ENCODE data around the gene CTSW.

The CTSW gene

DNA sequence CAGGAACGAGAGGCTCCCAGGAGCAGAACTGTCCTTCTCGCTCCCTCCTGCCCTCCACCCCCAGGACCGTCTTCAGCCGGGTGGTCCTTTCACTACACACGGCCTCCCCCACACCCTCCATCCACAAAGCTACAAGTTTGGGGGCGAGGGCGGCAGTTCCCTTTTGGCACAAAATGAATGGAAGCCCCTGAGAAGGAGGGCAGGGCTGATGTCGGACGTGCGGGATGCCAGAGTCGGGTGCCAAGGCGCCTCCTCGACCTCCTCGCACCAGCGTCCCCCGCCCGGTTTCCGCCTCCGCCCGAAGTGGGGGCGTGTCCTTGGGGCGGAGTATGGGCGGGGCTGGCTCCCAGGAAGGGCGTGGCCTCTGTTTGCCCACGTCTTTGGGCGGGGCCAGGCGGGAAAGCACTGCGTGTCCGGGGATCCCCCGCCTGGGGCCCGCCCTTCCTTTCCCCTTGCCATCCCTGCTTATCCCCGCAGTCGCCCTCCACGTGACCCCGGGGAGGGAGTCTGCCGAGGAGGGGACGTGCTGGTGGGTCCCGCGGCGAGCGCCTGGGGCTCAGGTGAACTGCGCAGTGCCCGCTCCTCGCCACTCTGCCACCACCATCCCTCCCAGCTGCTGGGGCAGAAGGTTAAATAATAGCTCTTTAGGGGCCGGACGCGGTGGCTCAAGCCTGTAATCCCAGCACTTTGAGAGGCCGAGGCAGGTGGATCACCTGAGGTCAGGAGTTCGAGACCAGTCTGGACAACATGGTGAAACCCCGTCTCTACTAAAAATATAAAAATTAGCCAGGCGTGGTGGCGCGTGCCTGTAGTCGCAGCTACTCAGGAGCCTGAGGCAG is 6.1 kb upstream of the CTSW start:
- CTCF ChIA-PET: interaction anchor here (0.7 to 1.6 kb wide), 3 partner anchors 11 to 15 kb away, joined by 5 to 6 read pairs (median 6); partner anchors contain the start of gene FIBP
- peak; percentile 87 for DNase-seq (ENCODE audit: low spot score)
- TF ChIP-seq, protein P1, sequence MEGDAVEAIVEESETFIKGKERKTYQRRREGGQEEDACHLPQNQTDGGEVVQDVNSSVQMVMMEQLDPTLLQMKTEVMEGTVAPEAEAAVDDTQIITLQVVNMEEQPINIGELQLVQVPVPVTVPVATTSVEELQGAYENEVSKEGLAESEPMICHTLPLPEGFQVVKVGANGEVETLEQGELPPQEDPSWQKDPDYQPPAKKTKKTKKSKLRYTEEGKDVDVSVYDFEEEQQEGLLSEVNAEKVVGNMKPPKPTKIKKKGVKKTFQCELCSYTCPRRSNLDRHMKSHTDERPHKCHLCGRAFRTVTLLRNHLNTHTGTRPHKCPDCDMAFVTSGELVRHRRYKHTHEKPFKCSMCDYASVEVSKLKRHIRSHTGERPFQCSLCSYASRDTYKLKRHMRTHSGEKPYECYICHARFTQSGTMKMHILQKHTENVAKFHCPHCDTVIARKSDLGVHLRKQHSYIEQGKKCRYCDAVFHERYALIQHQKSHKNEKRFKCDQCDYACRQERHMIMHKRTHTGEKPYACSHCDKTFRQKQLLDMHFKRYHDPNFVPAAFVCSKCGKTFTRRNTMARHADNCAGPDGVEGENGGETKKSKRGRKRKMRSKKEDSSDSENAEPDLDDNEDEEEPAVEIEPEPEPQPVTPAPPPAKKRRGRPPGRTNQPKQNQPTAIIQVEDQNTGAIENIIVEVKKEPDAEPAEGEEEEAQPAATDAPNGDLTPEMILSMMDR (conservative IDR thresholded peaks at IDR 0.05; ENCODE audit: low read depth): no peak
- peak overlapping the region; percentile 82 for H3K27ac ChIP-seq
- POLR2A ChIA-PET (ENCODE audit: low non-redundant PET): interaction anchor here (0.6 kb wide), 1 partner anchor 1565 kb away, joined by 3 read pairs; no protein-coding TSS in a partner anchor

DNA sequence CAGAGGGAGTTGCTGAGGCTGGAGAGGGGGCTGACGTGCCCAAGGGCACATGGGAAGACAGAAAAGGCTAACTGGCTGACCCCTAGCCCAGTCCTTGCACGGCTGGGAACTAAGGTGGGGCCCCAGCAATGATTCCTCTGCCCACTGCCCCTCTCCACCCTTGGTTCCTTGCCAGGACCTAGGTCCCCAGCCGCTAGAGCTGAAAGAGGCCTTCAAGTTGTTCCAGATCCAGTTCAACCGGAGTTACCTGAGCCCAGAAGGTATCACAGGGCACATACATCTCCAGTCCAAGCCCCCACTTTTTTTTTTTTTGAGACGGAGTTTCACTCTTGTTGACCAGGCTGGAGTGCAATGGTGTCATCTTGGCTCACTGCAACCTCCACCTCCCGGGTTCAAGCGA is 390 bp downstream of the CTSW start:
- ChIA-PET POLR2A (ENCODE audit: low non-redundant PET) (no interaction called here), CTCF (interaction anchor here (0.6 kb wide), 1 partner anchor 155 kb away, joined by 3 read pairs; no protein-coding TSS in a partner anchor)
- no peak for DNase-seq (ENCODE audit: low spot score)
- H3K27ac ChIP-seq: peak overlapping the region; percentile 46; the same call in 1 of the 2 replicates
- TF ChIP-seq, protein P1 (conservative IDR thresholded peaks at IDR 0.05; ENCODE audit: low read depth): no peak

DNA sequence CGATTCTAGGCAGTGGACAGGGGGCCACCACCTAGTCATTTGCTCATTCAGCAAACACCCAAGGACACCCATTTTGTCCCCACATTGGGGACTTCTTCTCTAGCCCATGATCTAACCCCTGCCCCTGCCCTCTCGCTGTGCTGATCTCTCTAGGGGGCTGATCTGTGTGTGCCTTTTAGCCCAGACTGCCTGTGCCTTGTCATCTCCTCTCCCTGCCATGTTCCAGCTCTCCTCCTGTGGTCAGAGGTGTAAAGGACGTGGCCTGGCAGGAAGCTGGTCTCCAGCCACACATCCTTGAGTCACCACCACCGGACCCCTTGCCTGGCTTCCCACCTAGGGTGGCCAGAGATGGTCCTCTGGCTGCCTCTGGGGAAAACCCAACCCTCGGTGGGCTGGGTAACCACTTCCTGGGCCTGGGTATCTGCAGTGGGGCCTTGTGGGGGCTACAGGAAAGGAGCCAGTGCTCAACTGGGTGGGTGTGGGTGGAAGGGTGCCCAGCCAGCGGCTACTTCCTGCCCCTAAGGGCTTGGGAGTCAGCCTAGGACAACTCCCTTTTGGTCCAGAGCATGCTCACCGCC is 1.3 kb downstream of the CTSW start:
- CTCF ChIA-PET: interaction anchor here (1.4 kb wide), 1 partner anchor 21 kb away, joined by 3 read pairs; the partner anchor contains the start of gene MUS81
- DNase-seq (ENCODE audit: low spot score): no peak
- TF ChIP-seq, protein P1 (conservative IDR thresholded peaks at IDR 0.05; ENCODE audit: low read depth): no peak
- H3K27ac ChIP-seq: peak overlapping the region; percentile 46
- POLR2A ChIA-PET (ENCODE audit: low non-redundant PET): interaction anchor here (0.6 kb wide), 1 partner anchor 10 kb away, joined by 3 read pairs; the partner anchor contains the start of gene CCDC85B

DNA sequence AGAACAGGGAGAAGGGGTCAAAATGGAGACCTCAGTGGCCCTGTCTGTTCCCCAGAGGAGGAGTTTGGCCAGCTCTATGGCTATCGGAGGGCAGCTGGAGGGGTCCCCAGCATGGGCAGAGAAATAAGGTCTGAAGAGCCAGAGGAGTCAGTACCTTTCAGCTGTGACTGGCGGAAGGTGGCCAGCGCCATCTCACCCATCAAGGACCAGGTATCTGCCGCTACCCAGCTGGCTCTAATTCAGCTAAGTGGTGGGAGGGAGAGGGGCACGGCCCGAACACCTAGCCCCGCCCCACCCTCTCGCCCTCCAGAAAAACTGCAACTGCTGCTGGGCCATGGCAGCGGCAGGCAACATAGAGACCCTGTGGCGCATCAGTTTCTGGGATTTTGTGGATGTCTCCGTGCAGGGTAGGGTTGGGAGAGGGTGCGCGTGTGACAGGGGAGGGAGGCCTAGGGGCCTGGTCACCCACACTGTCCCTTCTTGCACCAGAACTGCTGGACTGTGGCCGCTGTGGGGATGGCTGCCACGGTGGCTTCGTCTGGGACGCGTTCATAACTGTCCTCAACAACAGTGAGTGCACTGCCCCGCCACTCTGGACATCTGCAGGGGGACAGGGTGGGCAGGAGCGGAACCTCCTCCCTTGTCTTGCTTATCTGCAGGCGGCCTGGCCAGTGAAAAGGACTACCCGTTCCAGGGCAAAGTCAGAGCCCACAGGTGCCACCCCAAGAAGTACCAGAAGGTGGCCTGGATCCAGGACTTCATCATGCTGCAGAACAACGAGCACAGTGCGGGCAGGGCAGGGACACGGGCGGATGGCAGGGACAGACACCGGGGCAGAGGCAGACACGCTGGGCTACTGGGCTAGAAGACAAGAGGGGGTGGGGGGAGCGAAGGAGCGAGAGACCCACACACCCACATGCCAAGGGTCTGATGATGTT is 2.8 kb downstream of the CTSW start:
- POLR2A ChIA-PET (ENCODE audit: low non-redundant PET): no interaction called here
- TF ChIP-seq, protein P1 (conservative IDR thresholded peaks at IDR 0.05; ENCODE audit: low read depth): no peak
- no peak overlapping the region; the same call in 1 of the 2 replicates for H3K27ac ChIP-seq
- DNase-seq (ENCODE audit: low spot score): no peak
- CTCF ChIA-PET: interaction anchor here (0.8 to 1.4 kb wide), 2 partner anchors 13 to 22 kb away, joined by 3 read pairs; partner anchors contain the start of gene MUS81

DNA sequence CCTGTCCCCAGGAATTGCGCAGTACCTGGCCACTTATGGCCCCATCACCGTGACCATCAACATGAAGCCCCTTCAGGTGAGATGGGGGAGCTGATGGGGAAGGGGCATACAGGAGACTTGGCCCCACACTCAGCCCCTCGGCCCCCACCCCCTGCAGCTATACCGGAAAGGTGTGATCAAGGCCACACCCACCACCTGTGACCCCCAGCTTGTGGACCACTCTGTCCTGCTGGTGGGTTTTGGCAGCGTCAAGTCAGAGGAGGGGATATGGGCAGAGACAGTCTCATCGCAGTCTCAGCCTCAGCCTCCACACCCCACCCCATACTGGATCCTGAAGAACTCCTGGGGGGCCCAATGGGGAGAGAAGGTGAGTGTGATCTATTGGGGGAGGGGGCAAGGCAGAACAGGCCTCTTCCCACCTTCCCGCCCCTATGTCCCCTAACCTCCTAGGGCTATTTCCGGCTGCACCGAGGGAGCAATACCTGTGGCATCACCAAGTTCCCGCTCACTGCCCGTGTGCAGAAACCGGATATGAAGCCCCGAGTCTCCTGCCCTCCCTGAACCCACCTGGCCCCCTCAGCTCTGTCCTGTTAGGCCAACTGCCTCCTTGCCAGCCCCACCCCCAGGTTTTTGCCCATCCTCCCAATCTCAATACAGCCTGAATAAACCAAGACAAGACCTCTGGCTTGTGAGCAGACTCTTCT is 3.6 kb downstream of the CTSW start:
- TF ChIP-seq, protein P1 (conservative IDR thresholded peaks at IDR 0.05; ENCODE audit: low read depth): no peak
- H3K27ac ChIP-seq: no peak overlapping the region
- no peak for DNase-seq (ENCODE audit: low spot score)
- CTCF ChIA-PET: interaction anchor here (0.6 to 1.9 kb wide), 3 partner anchors 26 to 105 kb away, joined by 4 to 11 read pairs (median 7); no protein-coding TSS in a partner anchor
- POLR2A ChIA-PET (ENCODE audit: low non-redundant PET): interaction anchor here (0.6 kb wide), 1 partner anchor 922 kb away, joined by 11 read pairs; no protein-coding TSS in a partner anchor

All from RWPE1 (cell line).